HG03025 (cell line): ENCODE results near the gene TSC2.
"Not testable (repeated sequence)": the region's sequence is repeated elsewhere in the genome, so short reads cannot be mapped to it uniquely, and the experiment has no call there.

ENCODE experiments used
- ATAC-seq: cut with Tn5 transposase; IDR thresholded peaks from one replicate; pipeline ENCODE4 v1.9.1; 2021; ENCODE audit warnings: mild to moderate bottlenecking, moderate library complexity; ENCODE audit not compliant: unreplicated experiment, low FRiP score

Gene TSC2

DNA sequence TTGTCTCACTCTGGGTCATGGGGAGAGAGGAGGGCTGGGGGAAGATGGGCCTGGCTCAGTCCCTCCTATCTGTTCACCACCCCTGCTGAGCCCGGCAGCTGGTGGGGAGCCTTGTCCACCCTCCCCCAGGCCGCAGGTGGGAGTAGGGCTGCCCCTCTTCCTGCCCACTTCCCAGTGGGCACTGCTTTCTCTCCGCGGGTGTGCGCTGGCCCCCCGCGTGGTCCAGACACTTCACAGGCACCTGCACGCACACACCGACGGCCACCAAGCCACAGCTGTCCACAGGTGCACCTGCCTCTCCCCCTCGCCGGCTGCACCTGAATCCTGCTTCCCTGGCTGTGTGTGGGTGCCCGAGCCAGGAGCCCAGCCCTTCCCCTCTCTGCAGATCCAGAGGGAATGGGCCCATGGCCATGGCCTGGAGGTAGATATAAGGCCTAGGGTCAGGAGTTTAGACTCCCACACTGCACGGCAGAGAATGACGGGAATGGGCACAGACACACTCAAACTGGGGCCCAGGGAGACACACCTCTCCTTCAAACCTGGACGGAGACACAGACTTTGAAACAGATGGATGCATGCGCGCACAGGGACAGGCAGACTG, 19.1 kb upstream of the TSC2 start:
- no peak for ATAC-seq

DNA sequence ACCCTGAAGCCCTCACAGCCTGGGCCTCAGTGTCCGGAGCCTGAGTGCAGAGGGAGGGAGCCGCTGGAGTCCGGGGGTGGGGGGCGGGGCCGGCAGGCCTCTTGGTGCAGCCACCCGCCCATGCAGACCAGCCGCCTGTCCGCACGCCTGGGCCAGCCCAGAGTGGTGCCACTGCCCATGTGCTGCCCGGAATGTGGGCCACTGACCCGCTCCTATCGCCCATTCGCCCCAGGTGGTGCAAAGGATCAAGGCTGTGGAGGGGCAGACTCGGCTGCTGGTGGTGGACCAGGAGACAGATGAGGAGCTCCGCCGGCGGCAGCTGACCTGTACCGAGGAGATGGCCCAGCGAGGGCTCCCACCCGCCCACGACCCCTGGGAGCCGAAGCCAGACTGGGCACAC, 18.4 kb upstream of the TSC2 start:
- ATAC-seq, result no peak

DNA sequence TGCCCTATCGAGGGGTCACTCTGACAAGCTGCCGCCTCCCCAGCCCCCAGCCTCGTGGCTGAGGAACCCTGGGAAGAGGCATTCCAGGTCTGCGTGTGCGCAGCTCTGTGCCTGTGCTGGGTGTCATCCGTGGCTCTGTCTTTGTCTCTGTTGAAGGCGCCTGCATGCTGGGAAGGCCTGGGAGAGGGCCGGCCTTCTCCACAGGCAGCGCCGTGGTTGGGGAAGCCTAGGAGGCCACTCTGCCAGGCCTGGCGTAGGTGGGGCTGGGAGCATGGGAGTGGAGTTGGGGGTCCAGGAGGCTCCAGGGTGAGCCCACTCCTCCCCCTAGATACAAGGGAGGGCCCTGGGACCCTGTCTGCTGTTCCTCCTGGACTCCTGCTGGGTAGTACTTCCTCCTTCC, 17.7 kb upstream of the TSC2 start:
- ATAC-seq, result no peak

DNA sequence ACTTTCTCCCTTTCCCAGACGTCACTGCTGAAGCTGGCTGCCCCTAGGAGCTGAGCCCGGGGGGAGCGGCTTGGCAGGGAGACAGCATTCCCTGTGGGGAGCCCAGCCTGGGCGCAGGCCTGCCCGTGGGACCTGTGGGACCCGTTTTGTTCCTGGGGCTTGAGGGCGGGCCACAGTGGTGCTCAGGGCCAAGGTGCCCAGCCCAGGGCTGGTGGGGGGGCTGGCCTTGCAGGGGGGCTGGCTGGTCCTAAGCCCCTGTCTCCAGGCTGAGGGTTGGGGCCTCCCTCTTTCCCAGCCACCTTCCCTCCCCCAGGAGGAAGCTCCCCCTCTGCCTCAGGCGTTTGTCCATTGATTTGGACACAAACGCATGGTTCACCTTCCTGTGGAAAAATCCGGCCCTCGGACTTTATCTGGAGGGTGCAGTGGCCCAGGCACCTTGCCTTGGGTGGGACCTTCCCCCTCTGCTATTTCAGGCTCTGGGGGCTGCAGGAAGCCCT, 16.7 kb upstream of the TSC2 start:
- ATAC-seq, result no peak

GRCh38 chr16:2032285-2033056, 15.3 kb upstream of the TSC2 start:
- ATAC-seq, result no peak

- no peak for ATAC-seq
Observed at GRCh38 chr16:2033057-2033908, 14.5 kb upstream of the TSC2 start.

- not testable (repeated sequence) for ATAC-seq
Observed at GRCh38 chr16:2033909-2034695, 13.7 kb upstream of the TSC2 start.

DNA sequence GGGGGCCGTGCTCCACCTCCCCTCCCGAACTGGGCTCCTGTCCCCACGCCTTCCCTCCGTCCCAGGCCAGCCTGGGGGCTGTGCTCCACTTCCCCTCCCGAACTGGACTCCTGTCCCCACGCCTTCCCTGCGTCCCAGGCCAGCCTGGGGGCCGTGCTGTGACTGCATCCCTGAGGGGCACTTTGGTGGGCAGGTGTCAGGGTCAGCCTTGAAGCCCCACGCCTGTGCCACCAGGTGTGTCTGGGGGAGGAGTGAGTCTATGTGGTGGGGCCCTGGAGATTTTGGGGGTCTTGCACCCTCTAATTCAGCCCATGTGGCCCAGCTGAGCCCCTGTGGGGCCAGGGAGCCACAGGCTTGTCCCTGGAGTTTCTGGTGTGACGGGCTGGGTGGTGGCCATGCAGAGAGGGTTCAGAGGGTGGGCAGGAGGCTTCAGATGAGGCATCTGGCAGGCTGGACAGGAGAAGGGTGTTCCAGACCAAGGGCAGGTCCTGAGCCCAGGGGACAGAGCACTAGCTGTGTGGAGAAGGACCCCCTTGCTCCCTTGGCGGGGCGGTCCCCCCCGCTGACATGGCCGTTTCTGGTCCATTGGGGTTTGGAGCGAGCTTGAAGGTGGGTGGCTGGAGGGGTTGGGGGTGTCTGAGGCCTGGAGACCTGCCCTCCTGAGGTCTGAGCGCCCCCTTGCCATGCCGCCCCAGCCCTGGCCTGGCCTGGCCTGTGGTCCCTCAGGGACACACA, 12.9 kb upstream of the TSC2 start:
- ATAC-seq, result no peak

GRCh38 chr16:2035431-2036199, 12.2 kb upstream of the TSC2 start:
- no peak for ATAC-seq

- ATAC-seq, result no peak
Observed at GRCh38 chr16:2036200-2036966, 11.4 kb upstream of the TSC2 start.

- no peak for ATAC-seq
Observed at GRCh38 chr16:2037115-2037514, 10.7 kb upstream of the TSC2 start.

- ATAC-seq, result no peak
Observed at GRCh38 chr16:2037647-2038381, 10.0 kb upstream of the TSC2 start.

DNA sequence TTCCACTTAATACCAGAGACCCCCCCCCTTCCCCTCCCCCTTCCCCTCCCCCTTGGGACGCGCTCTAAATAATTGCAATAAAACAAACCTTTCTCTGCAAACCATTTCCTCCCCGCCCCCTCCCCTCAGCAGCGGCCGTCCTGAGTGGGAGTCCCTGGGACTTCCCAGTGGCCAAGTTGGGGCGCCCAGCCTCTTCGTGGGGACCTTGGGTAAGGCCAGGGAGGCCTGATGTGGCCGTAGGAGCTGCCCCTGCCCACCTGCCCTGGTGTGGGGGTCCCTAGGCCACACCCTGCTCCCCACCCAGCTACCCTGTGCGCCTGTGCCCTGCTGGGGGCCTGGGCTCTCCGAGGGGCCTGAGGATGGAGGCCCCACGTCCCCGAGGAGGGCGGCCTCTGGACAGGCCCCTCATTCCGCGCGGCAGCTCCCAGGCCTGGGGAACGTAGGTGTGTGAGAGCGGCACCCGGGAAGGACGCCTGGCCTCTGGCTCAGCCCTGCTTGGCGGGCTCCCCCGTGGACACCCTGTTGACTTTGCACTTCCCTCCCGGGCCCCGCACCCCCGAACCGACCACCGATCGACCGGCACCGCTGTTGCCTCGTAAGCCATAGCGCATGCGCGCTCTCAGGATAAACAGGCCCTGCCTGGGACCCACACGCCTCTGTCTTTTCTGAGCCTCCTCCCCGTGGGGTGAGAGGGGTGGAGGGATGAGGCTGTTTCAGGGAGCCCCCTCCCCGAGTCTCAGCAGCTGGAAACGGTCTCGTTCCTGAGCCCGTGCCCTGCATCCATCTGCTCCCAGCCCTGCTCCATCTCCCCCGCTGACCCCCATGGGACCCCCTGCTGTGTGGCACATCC, 9.2 kb upstream of the TSC2 start:
- no peak for ATAC-seq

- ATAC-seq, result no peak
Observed at GRCh38 chr16:2039274-2040031, 8.3 kb upstream of the TSC2 start.

- ATAC-seq, result no peak
Observed at GRCh38 chr16:2040041-2040786, 7.6 kb upstream of the TSC2 start.
